ENCODE measurements around the gene ITGAE.

GRCh38 chr17:3845621-3846436 is 44.8 kb upstream of the ITGAE start, which contains the start of gene NCBP3:
- no peak for TF ChIP-seq EZH2phosphoT487 (IDR thresholded peaks at IDR 0.05; ENCODE audit: low read length)
- peak; percentile 88 for TF ChIP-seq CTCF (IDR thresholded peaks at IDR 0.05; ENCODE audit: low read length)
- no peak for TF ChIP-seq EZH2 (optimal IDR thresholded peaks at IDR 0.05; ENCODE audit: low read depth, low read length)
